Measurements from ENCODE around the gene CAPN9. TPM values are rescaled to one million over a fixed set of nuclear protein-coding genes. Genes with fewer than 3 reads are reported as not detected.
A peak's percentile ranks its signal among the peaks of the same experiment; 100 is the strongest.

Gene CAPN9
- total RNA-seq, 1 donor from 2014 or later = 0.14 TPM

DNA sequence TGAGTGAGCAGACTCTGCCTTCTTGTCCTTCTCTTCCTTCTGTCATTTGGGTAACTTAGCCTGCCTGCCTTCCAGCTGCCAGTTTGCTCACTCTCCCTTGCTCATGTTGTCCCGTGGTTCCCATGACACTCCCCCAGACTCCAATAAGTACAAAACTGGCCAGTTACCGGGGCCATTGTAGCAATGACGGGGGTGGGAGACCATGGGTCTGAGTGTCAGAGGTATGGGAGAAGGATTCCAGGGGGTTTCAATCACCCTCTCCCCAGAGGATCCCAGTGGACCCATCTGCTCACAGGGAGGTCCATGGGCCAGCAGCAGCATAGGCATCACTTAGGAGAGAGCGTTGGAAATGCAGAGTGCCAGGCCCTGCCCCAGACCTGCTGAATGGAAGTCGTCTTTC is 51.3 kb downstream of the CAPN9 start:
- Histone ChIP-seq H3K27me3 (ENCODE audit: low read depth) (no peaks in the 10 kb centered on the region), H3K27ac (replicated peaks) (no peak overlapping the region), H3K4me1 (no peaks in the 10 kb centered on the region), H3K4me3 (no peak overlapping the region), H3K9me3 (replicated peaks) (no peaks in the 10 kb centered on the region), H3K36me3 (no peaks in the 10 kb centered on the region)
- TF ChIP-seq, protein P1, sequence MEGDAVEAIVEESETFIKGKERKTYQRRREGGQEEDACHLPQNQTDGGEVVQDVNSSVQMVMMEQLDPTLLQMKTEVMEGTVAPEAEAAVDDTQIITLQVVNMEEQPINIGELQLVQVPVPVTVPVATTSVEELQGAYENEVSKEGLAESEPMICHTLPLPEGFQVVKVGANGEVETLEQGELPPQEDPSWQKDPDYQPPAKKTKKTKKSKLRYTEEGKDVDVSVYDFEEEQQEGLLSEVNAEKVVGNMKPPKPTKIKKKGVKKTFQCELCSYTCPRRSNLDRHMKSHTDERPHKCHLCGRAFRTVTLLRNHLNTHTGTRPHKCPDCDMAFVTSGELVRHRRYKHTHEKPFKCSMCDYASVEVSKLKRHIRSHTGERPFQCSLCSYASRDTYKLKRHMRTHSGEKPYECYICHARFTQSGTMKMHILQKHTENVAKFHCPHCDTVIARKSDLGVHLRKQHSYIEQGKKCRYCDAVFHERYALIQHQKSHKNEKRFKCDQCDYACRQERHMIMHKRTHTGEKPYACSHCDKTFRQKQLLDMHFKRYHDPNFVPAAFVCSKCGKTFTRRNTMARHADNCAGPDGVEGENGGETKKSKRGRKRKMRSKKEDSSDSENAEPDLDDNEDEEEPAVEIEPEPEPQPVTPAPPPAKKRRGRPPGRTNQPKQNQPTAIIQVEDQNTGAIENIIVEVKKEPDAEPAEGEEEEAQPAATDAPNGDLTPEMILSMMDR (IDR thresholded peaks at IDR 0.05; ENCODE audit: borderline replicate concordance) = no peak
- intact Hi-C loops (cut with micrococcal nuclease) = loop anchor here (5.0 kb wide), 2 partner anchors 119 to 414 kb away; no protein-coding TSS in a partner anchor
- no peak for DNase-seq

DNA sequence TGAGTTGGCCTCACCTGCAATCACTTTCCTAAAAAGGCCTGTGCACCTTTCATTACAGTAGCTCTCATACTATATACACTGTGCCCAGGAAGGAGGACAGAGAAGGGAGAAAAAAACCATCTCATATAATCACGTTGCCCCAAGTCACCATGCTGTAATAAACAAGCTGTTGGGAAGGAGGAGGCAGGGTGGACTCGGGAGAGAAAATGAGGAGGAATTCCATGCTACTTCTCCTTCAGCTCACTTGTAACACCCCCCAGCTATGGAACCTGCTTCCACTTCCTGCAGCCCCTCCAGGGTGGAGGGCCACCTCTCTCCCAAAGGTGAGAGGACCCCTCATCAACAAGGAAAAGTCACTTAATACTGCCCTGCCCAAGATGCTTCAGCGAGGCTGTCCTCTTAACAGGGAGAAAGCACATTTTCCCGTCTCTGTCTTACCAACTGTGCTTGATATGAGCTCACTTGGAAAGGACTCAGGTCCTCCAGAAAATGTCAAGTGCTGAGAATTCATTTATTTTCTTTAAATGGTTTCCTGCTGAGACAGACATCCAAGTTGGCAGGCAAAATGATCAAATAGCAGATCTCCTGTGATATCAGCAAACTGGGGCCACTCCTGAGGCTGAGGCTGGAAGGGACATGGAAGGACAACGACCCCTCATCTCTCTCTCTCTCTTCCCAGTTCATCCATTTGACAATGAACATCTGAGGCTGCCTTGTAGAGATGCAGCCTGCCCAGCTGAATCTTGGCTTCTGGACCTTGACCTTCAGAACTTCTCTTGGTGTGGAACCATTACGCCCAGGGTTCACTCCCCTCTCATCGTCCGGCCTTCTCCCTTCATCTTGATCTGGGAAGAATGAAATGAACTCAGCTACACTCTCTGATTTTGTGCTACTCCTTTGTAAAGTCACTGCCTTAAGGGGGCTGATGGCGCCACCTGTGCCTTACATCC is 54.0 kb downstream of the CAPN9 start:
- no peaks in the 10 kb centered on the region for H3K27me3 ChIP-seq (ENCODE audit: low read depth)
- intact Hi-C loops (cut with micrococcal nuclease) = no loop called here

GRCh38 chr1:230804396-230804795 is 57.2 kb downstream of the CAPN9 start:
- intact Hi-C loops (cut with micrococcal nuclease) = no loop called here
- TF ChIP-seq, protein P1 (IDR thresholded peaks at IDR 0.05; ENCODE audit: borderline replicate concordance) = no peak
- no peak overlapping the region for H3K4me3 ChIP-seq

More for the DNA sequence above, 54.0 kb downstream of the CAPN9 start:
- H3K4me3 ChIP-seq = no peak overlapping the region
- TF ChIP-seq, protein P1 (IDR thresholded peaks at IDR 0.05; ENCODE audit: borderline replicate concordance) = no peak
- H3K27ac ChIP-seq (replicated peaks) = no peak overlapping the region
- no peaks in the 10 kb centered on the region for H3K9me3 ChIP-seq (replicated peaks)
- H3K4me1 ChIP-seq = no peaks in the 10 kb centered on the region
- no peak for DNase-seq
- H3K36me3 ChIP-seq = no peaks in the 10 kb centered on the region

DNA sequence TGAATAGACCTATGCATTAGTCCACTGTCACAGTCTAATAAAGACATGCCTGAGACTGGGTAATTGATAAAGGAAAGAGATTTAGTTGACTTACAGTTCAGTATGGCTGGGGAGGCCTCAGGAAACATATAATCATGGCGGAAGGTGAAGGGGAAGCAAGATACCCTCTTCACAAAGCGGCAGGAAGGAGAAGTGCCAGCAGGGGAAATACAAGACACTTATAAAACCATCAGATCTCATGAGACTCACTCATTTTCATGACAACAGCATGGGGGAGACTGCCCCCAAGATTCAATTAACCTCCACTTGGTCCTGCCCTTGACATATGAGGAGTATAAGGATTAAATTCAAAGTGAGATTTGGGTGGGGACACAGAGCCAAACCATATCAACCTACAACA is 59.4 kb downstream of the CAPN9 start:
- peak overlapping the region; percentile 75 for H3K27ac ChIP-seq (replicated peaks)
- no peak overlapping the region for H3K4me3 ChIP-seq
- H3K9me3 ChIP-seq (replicated peaks) = no peaks in the 10 kb centered on the region
- H3K36me3 ChIP-seq = no peaks in the 10 kb centered on the region
- peaks cover 28% of the 10 kb centered on the region for H3K4me1 ChIP-seq
- TF ChIP-seq, protein P1 (IDR thresholded peaks at IDR 0.05; ENCODE audit: borderline replicate concordance) = no peak
- intact Hi-C loops (cut with micrococcal nuclease) = no loop called here
- no peak for DNase-seq
- H3K27me3 ChIP-seq (ENCODE audit: low read depth) = no peaks in the 10 kb centered on the region

More at GRCh38 chr1:230804396-230804795, 57.2 kb downstream of the CAPN9 start:
- Histone ChIP-seq H3K27me3 (ENCODE audit: low read depth) (no peaks in the 10 kb centered on the region), H3K9me3 (replicated peaks) (no peaks in the 10 kb centered on the region), H3K36me3 (no peaks in the 10 kb centered on the region), H3K27ac (replicated peaks) (no peak overlapping the region), H3K4me1 (peaks cover 22% of the 10 kb centered on the region)
- DNase-seq = no peak

GRCh38 chr1:230807029-230807428 is 59.8 kb downstream of the CAPN9 start:
- Histone ChIP-seq H3K4me3 (no peak overlapping the region), H3K36me3 (no peaks in the 10 kb centered on the region), H3K4me1 (peaks cover 28% of the 10 kb centered on the region), H3K27ac (replicated peaks) (peak overlapping the region; percentile 75), H3K27me3 (ENCODE audit: low read depth) (no peaks in the 10 kb centered on the region), H3K9me3 (replicated peaks) (peaks cover under 1% of the 10 kb centered on the region)
- TF ChIP-seq, protein P1 (IDR thresholded peaks at IDR 0.05; ENCODE audit: borderline replicate concordance) = no peak
- peak; percentile 81 for DNase-seq
- intact Hi-C loops (cut with micrococcal nuclease) = no loop called here
